T-cell (primary cell): Measurements from ENCODE around the gene TAF12. TPM values are rescaled to one million over a fixed set of nuclear protein-coding genes. Genes with fewer than 3 reads are reported as not detected.
"Not testable (repeated sequence)": the region's sequence is repeated elsewhere in the genome, so short reads cannot be mapped to it uniquely, and the experiment has no call there.

Experiments
- ATAC-seq, 4 experiments: fragments of 200-7000 bp in 3 of 4; fragments of 150-1000 bp in 1 of 4; cut with Tn5 transposase; replicated peaks in 1 of 4; 1 replicate in 3 of 4; 2 replicates in 1 of 4; pipeline ENCODE4 v1.10.0; 2021; ENCODE audit warnings: moderate library complexity in 3 of 4, mild to moderate bottlenecking in 2 of 4, moderate number of reproducible peaks in 1 of 4
- CTCF ChIA-PET, 2 donors: fragments of 300-600 bp; sonication (Branson Sonifier 250); formaldehyde crosslinking; loops; one replicate each; lab custom pipeline; 2022; ENCODE audit warnings: antibody characterized with exemption in 2 of 2; lab: Charles Lee
- POLR2A ChIA-PET, 2 donors: fragments of 300-600 bp; sonication (Branson Sonifier 250); formaldehyde crosslinking; loops; one replicate each; lab custom pipeline; 2022; ENCODE audit warnings: antibody characterized with exemption in 2 of 2; lab: Charles Lee
- DNase-seq, 35 experiments: peaks; one replicate each; pipeline versions ENCODE4 v3.0.0 to v3.0.0-alpha.2; 2013 to 2023
- H3K27ac ChIP-seq: one replicate; pipeline ENCODE4 v1.5.1; 2013; ENCODE audit warnings: low read length
- H3K27me3 ChIP-seq, 2 experiments: replicated peaks in 1 of 2; 1 replicate in 1 of 2; 2 replicates in 1 of 2; pipeline versions ENCODE4 v1.6.1 to v1.7.0; 2013; ENCODE audit warnings: low read length in 1 of 2, mixed read lengths in 1 of 2; ENCODE audit not compliant: control insufficient read depth in 2 of 2, insufficient read depth in 2 of 2; ENCODE audit errors: extremely low read depth in 1 of 2
- H3K36me3 ChIP-seq, 2 donors: 1 replicate in 1 of 2; 2 replicates in 1 of 2; pipeline versions ENCODE4 v1.6.1 to v1.7.0; 2013; ENCODE audit warnings: low read length in 1 of 2; ENCODE audit not compliant: control insufficient read depth in 2 of 2, insufficient read depth in 1 of 2; ENCODE audit errors: extremely low read depth in 1 of 2
- H3K4me1 ChIP-seq, 2 experiments: 1 replicate in 1 of 2; 2 replicates in 1 of 2; pipeline versions ENCODE4 v1.6.1 to v1.7.0; 2013; ENCODE audit warnings: low read length in 2 of 2, mixed read lengths in 1 of 2; ENCODE audit not compliant: insufficient read depth in 2 of 2, control insufficient read depth in 1 of 2; ENCODE audit errors: extremely low read depth in 1 of 2
- H3K4me3 ChIP-seq, 2 donors: 1 replicate in 1 of 2; 2 replicates in 1 of 2; pipeline versions ENCODE4 v1.5.1 to v1.7.0; 2013; ENCODE audit warnings: mild to moderate bottlenecking in 2 of 2, low read length in 1 of 2, moderate library complexity in 1 of 2; ENCODE audit not compliant: control insufficient read depth in 1 of 2; ENCODE audit errors: extremely low read depth in 1 of 2
- H3K9me3 ChIP-seq: 2 replicates; pipeline ENCODE4 v1.7.0; 2013
- H3K27ac Mint-ChIP-seq, 2 donors: one replicate each; pipeline ENCODE4 v1.8.0; 2020 to 2021; ENCODE audit warnings: mild to moderate bottlenecking in 2 of 2, mixed read lengths in 2 of 2
- H3K27me3 Mint-ChIP-seq, 2 donors: one replicate each; pipeline ENCODE4 v1.8.0; 2021 to 2022; ENCODE audit warnings: mixed read lengths in 2 of 2
- H3K36me3 Mint-ChIP-seq: one replicate; pipeline ENCODE4 v1.8.0; 2021; ENCODE audit warnings: mixed read lengths
- H3K4me1 Mint-ChIP-seq, 3 donors: one replicate each; pipeline ENCODE4 v1.8.0; 2020 to 2022; ENCODE audit warnings: mixed read lengths in 3 of 3, mild to moderate bottlenecking in 1 of 3
- H3K4me3 Mint-ChIP-seq, 3 donors: one replicate each; pipeline ENCODE4 v1.8.0; 2020 to 2022; ENCODE audit warnings: mild to moderate bottlenecking in 3 of 3, mixed read lengths in 3 of 3, moderate library complexity in 3 of 3
- H3K9me3 Mint-ChIP-seq, 3 donors: one replicate each; pipeline ENCODE4 v1.8.0; 2020 to 2022; ENCODE audit warnings: mixed read lengths in 3 of 3
- WGBS: methylation state at CpG from one replicate; pipeline ENCODE4 v1.1.5; 2013; ENCODE audit warnings: missing lambda C conversion rate; ENCODE audit not compliant: insufficient coverage; 5-methylcytosine and 5-hydroxymethylcytosine counted together
- total RNA-seq, 35 experiments: library from RNA in 6 of 35; stranded (reverse) in 6 of 35; fragments of 120-200 nt in 1 of 35; gene quantifications; one replicate each; pipeline versions ENCODE4 v1.2.1 to v1.2.4 and lab custom pipeline; 2013 to 2026

TAF12 gene
- total RNA-seq, 5 donors from 2014 or later (not counting 1 experiment from before 2014, with no cell fraction given) = 17.3 to 22.7 (median 20.6) TPM

- H3K27me3 Mint-ChIP-seq, H3K9me3 Mint-ChIP-seq, ATAC-seq, H3K36me3 ChIP-seq, H3K4me3 ChIP-seq, H3K9me3 ChIP-seq, CTCF ChIA-PET, H3K36me3 Mint-ChIP-seq, H3K27me3 ChIP-seq, H3K27ac ChIP-seq, H3K4me3 Mint-ChIP-seq, DNase-seq: not testable (repeated sequence)
- peaks cover 12 to 22% (median 20%) of the 10 kb centered on the region in 3 donors for H3K4me1 Mint-ChIP-seq
- H3K4me1 ChIP-seq = peaks cover 5 to 25% of the 10 kb centered on the region in 2 experiments
- POLR2A ChIA-PET = interaction anchor here in 1 of 2 donors (0.7 kb wide), 1 partner anchor 32 kb away, joined by 7 read pairs; no protein-coding TSS in a partner anchor
- peak overlapping the region in 1 of 2 donors; percentile 19 for H3K27ac Mint-ChIP-seq
- WGBS = 100% methylated on average over 3 of the region's 15 CpGs
Measured at GRCh38 chr1:28672971-28673370, 30.1 kb upstream of the TAF12 start.

- ATAC-seq (no peak), DNase-seq (no peak)
- H3K4me1 Mint-ChIP-seq = peaks cover 14 to 23% (median 23%) of the 10 kb centered on the region in 3 donors
- ChIA-PET POLR2A (interaction anchor here in 1 of 2 donors (0.6 kb wide), 1 partner anchor 523 kb away, joined by 3 read pairs; no protein-coding TSS in a partner anchor), CTCF (no interaction called here)
- no peaks in the 10 kb centered on the region for H3K36me3 ChIP-seq
- no peak overlapping the region for H3K4me3 ChIP-seq
- no peaks in the 10 kb centered on the region for H3K9me3 ChIP-seq
- H3K4me3 Mint-ChIP-seq = peak overlapping the region in 1 of 3 donors; percentile 85
- no peak overlapping the region for H3K27ac ChIP-seq
- no peaks in the 10 kb centered on the region for H3K27me3 ChIP-seq
- WGBS = 100% methylated on average over 7 of the region's 20 CpGs
- no peaks in the 10 kb centered on the region for H3K27me3 Mint-ChIP-seq
- peaks cover 4% of the 10 kb centered on the region for H3K36me3 Mint-ChIP-seq
- H3K9me3 Mint-ChIP-seq = no peaks in the 10 kb centered on the region
- H3K4me1 ChIP-seq = peaks cover 8 to 37% of the 10 kb centered on the region in 2 experiments
- H3K27ac Mint-ChIP-seq = no peak overlapping the region
Measured at GRCh38 chr1:28671254-28671780, 28.4 kb upstream of the TAF12 start.

GRCh38 chr1:28668956-28669723 is 26.3 kb upstream of the TAF12 start:
- Mint-ChIP-seq H3K36me3 (no peaks in the 10 kb centered on the region), H3K4me1 (peaks cover 19 to 25% (median 20%) of the 10 kb centered on the region in 3 donors), H3K27me3 (no peaks in the 10 kb centered on the region), H3K9me3 (no peaks in the 10 kb centered on the region), H3K4me3 (peak overlapping the region; percentile 85 to 94 (median 92)), H3K27ac (peak overlapping the region; percentile 93 to 96)
- peak in 34 of 35 experiments; percentile 14 to 87 (median 61) for DNase-seq
- no peaks in the 10 kb centered on the region for H3K27me3 ChIP-seq
- no peaks in the 10 kb centered on the region for H3K9me3 ChIP-seq
- peak overlapping the region; percentile 89 to 100 for H3K4me3 ChIP-seq
- peak overlapping the region; percentile 97 for H3K27ac ChIP-seq
- WGBS = under 1% methylated on average over 60 of the region's 63 CpGs
- peaks cover 8 to 37% of the 10 kb centered on the region in 2 experiments for H3K4me1 ChIP-seq
- ChIA-PET CTCF (interaction anchor here (0.5 to 2.3 kb wide), 6 partner anchors 21 to 413 kb away, joined by 4 to 33 read pairs (median 7); partner anchors contain the start of genes YTHDF2 (in 2 of the 2), RNU11 (in 1 of the 2) and TAF12 (in 1 of the 2)), POLR2A (interaction anchor here (0.5 to 2.3 kb wide), 8 partner anchors 9 to 72 kb away, joined by 3 to 37 read pairs (median 5); partner anchors contain the start of genes RNU11 (in 2 of the 2), TAF12 (in 1 of the 2) and YTHDF2 (in 1 of the 2))
- ATAC-seq = peak; percentile 80 to 87 (median 85)
- H3K36me3 ChIP-seq = no peaks in the 10 kb centered on the region

- ATAC-seq = peak; percentile 74 to 80 (median 78)
- no peaks in the 10 kb centered on the region for H3K27me3 Mint-ChIP-seq
- H3K9me3 ChIP-seq = no peaks in the 10 kb centered on the region
Measured at GRCh38 chr1:28668191-28668955, 25.5 kb upstream of the TAF12 start, which contains the start of gene GMEB1. GMEB1 (plus strand) TSS chr1:28668784; CDS start chr1:28683613, 14,829 bp downstream.

GRCh38 chr1:28666806-28667205 is 23.9 kb upstream of the TAF12 start:
- WGBS = 100% methylated on average over 1 of the region's 12 CpGs
- ChIA-PET POLR2A (no interaction called here), CTCF (interaction anchor here in 1 of 2 donors (1.1 kb wide), 1 partner anchor 70 kb away, joined by 3 read pairs; the partner anchor contains the start of gene YTHDF2)
- H3K9me3 ChIP-seq = no peaks in the 10 kb centered on the region
- Mint-ChIP-seq H3K27ac (peak overlapping the region; percentile 69 to 75), H3K4me1 (peaks cover 19 to 23% (median 20%) of the 10 kb centered on the region in 3 donors), H3K9me3 (no peaks in the 10 kb centered on the region), H3K27me3 (no peaks in the 10 kb centered on the region), H3K36me3 (no peaks in the 10 kb centered on the region), H3K4me3 (peak overlapping the region in 1 of 3 donors; percentile 46)
- H3K36me3 ChIP-seq = no peaks in the 10 kb centered on the region
- no peak overlapping the region for H3K4me3 ChIP-seq
- H3K27me3 ChIP-seq = no peaks in the 10 kb centered on the region
- H3K4me1 ChIP-seq = peaks cover 8 to 37% of the 10 kb centered on the region in 2 experiments
- ATAC-seq (no peak), DNase-seq (no peak)
- no peak overlapping the region for H3K27ac ChIP-seq

More at GRCh38 chr1:28668191-28668955, 25.5 kb upstream of the TAF12 start, which contains the start of gene GMEB1:
- Mint-ChIP-seq H3K36me3 (no peaks in the 10 kb centered on the region), H3K9me3 (no peaks in the 10 kb centered on the region), H3K4me1 (peaks cover 20 to 25% (median 22%) of the 10 kb centered on the region in 3 donors), H3K4me3 (peak within 1 kb of the TSS; percentile 85 to 94 (median 92)), H3K27ac (peak within 1 kb of the TSS; percentile 99)
- ChIA-PET POLR2A (interaction anchor here (0.6 to 2.3 kb wide), 11 partner anchors 18 to 1598 kb away, joined by 3 to 37 read pairs (median 4); partner anchors contain the start of genes RNU11 (in 2 of the 2), STX12 (in 1 of the 2), TAF12 (in 1 of the 2) and YTHDF2 (in 1 of the 2)), CTCF (interaction anchor here (0.7 to 2.3 kb wide), 5 partner anchors 20 to 412 kb away, joined by 4 to 33 read pairs (median 6); partner anchors contain the start of genes RNU11 (in 1 of the 2), TAF12 (in 1 of the 2) and YTHDF2 (in 1 of the 2))
- H3K4me1 ChIP-seq = peaks cover 8 to 37% of the 10 kb centered on the region in 2 experiments
- DNase-seq = peak; percentile 55 to 91 (median 76)
- H3K4me3 ChIP-seq = peak within 1 kb of the TSS; percentile 89 to 100
- H3K27ac ChIP-seq = peak within 1 kb of the TSS; percentile 97
- H3K36me3 ChIP-seq = no peaks in the 10 kb centered on the region
- no peaks in the 10 kb centered on the region for H3K27me3 ChIP-seq
- WGBS = 2% methylated on average over 15 of the region's 57 CpGs
